ENCODE data around the gene RGS17. TPM values are rescaled to one million over a fixed set of nuclear protein-coding genes. Genes with fewer than 3 reads are reported as not detected.

The RGS17 gene
- total RNA-seq, 6 experiments from 2014 or later = 0.02 to 0.24 (median 0.09) TPM; not detected in 1

- Mint-ChIP-seq H3K4me3 (peak overlapping the region; percentile 42), H3K4me1 (ENCODE audit: low read depth) (peaks cover 70% of the 10 kb centered on the region), H3K9me3 (no peaks in the 10 kb centered on the region), H3K27ac (peak overlapping the region; percentile 74), H3K27me3 (ENCODE audit: insufficient read depth) (no peaks in the 10 kb centered on the region), H3K36me3 (ENCODE audit: low read depth) (peaks cover 15% of the 10 kb centered on the region)
- TF ChIP-seq CTCF (IDR thresholded peaks at IDR 0.05) = no peak
- no peak for DNase-seq
These were observed 153.0 kb downstream of the RGS17 start for GRCh38 chr6:152978058-152978457.

DNA sequence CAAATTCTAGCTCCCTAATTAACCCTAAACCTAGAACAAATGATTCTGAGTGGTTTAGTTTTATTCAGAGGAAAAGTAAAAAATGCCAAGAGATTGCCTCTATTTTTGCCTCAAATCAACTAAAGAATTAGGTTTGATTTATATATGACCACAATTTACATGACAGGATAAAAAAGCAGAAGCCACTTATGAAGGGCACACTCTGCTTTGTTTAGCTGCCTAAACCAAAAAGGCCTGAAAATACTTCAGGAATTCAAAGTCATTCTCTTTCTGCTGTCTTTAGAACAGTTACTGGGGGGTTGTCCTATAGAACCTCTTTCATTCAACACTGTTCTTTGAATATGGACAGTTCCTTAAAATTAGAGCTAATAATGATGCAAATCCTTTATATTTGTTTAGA is 153.5 kb downstream of the RGS17 start:
- H3K4me1 Mint-ChIP-seq (ENCODE audit: low read depth) = peaks cover 72% of the 10 kb centered on the region
- no peak for TF ChIP-seq CTCF (IDR thresholded peaks at IDR 0.05)

DNA sequence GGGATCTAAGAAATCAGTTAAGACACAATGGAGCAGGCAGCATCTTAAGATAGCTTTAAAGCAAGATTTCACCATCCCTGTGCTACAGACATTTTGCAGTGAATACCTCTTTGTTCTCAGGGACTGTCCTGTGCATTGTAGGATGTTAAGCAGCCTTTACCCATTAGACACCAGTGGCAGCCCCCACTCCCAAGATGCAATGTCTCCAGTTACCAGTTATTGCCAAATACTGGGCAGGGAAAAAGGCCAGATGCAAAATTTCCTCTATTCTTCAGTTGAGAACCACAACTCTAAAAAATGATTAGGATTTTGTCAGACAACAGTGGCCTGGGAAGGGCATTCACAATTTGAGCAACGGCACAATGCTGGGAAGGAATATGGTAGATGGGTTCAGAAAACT is 154.3 kb downstream of the RGS17 start:
- H3K36me3 Mint-ChIP-seq (ENCODE audit: low read depth) = peaks cover 20% of the 10 kb centered on the region
- H3K9me3 Mint-ChIP-seq = no peaks in the 10 kb centered on the region
- H3K4me3 Mint-ChIP-seq = peak overlapping the region; percentile 34; the same call in 1 of the 2 replicates
- peak overlapping the region; percentile 53; the same call in 1 of the 2 replicates for H3K27ac Mint-ChIP-seq
- no peaks in the 10 kb centered on the region for H3K27me3 Mint-ChIP-seq (ENCODE audit: insufficient read depth)
- peaks cover 72% of the 10 kb centered on the region for H3K4me1 Mint-ChIP-seq (ENCODE audit: low read depth)
- no peak for TF ChIP-seq CTCF (IDR thresholded peaks at IDR 0.05)
- no peak for DNase-seq

More for the DNA sequence above, 153.5 kb downstream of the RGS17 start:
- Mint-ChIP-seq H3K4me3 (peak overlapping the region; percentile 42), H3K27ac (peak overlapping the region; percentile 74), H3K9me3 (no peaks in the 10 kb centered on the region), H3K36me3 (ENCODE audit: low read depth) (peaks cover 20% of the 10 kb centered on the region), H3K27me3 (ENCODE audit: insufficient read depth) (no peaks in the 10 kb centered on the region)
- no peak for DNase-seq

- peak overlapping the region; percentile 34 for H3K27ac Mint-ChIP-seq
- H3K27me3 Mint-ChIP-seq (ENCODE audit: insufficient read depth) = no peaks in the 10 kb centered on the region
- peaks cover 61% of the 10 kb centered on the region for H3K4me1 Mint-ChIP-seq (ENCODE audit: low read depth)
- DNase-seq = no peak
- H3K36me3 Mint-ChIP-seq (ENCODE audit: low read depth) = peaks cover 31% of the 10 kb centered on the region
- H3K9me3 Mint-ChIP-seq = no peaks in the 10 kb centered on the region
- H3K4me3 Mint-ChIP-seq = peak overlapping the region; percentile 45; the same call in 1 of the 2 replicates
- TF ChIP-seq CTCF (IDR thresholded peaks at IDR 0.05) = no peak
These were observed 155.7 kb downstream of the RGS17 start for GRCh38 chr6:152975204-152975915.

DNA sequence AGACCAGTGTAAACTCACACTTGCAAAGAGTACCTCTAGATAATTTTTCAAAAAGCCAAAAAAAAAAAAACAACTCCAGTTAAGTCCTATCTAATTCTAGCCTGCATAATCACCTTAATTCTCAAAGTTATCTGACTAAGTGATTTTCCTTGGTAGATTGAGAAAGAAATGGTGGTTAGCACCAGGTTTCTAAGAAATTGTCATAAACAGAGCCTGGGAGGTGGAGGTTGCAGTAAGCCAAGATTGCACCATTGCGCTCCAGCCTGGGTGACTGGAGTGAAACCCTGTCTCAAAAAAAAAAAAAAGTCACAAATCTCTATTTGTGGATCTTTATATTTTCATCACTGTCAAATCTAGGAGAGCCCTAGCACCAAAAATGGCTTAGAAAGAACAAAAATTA is 157.2 kb downstream of the RGS17 start:
- no peaks in the 10 kb centered on the region for H3K9me3 Mint-ChIP-seq
- no peak for DNase-seq
- H3K27ac Mint-ChIP-seq = peak overlapping the region; percentile 13; the same call in 1 of the 2 replicates
- no peaks in the 10 kb centered on the region; the same call in 1 of the 2 replicates for H3K27me3 Mint-ChIP-seq (ENCODE audit: insufficient read depth)
- H3K36me3 Mint-ChIP-seq (ENCODE audit: low read depth) = peaks cover 43% of the 10 kb centered on the region
- TF ChIP-seq CTCF (IDR thresholded peaks at IDR 0.05) = no peak
- no peak overlapping the region for H3K4me3 Mint-ChIP-seq
- H3K4me1 Mint-ChIP-seq (ENCODE audit: low read depth) = peaks cover 47% of the 10 kb centered on the region
